Left kidney (tissue), 2 donors: ENCODE data around the gene LTN1. TPM values are rescaled to one million over a fixed set of nuclear protein-coding genes. Genes with fewer than 3 reads are reported as not detected.

ENCODE experiments used
- DNase-seq: peaks from one replicate; pipeline ENCODE4 v3.0.0-alpha.2; 2013
- polyA plus RNA-seq: library from polyadenylated mRNA; unstranded; fragments of 120-200 nt; gene quantifications from one replicate; pipeline ENCODE4 v1.2.1, GENCODE V29; 2013; ENCODE audit not compliant: insufficient read length

Gene LTN1
- polyA plus RNA-seq, 1 donor, result 44.0 TPM

DNA sequence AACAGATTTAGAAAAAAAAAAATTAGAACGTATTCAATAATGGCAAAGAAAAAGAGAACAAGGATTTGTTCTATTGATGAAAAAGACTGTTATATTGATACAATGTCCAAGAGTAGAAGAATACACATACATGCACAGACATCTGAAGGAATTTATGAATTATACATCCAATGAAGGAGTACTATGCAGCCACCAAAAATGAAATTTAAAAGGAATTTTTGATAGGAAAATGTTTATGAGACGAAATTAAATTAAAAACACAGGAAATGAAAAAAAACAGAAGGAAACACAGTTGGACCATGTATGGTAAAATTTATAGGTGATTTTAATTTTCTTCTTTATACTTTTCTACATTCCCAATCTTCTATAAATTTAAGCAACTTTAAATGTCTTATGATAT, 110.3 kb downstream of the LTN1 start:
- no peak for DNase-seq

Other genes with a start within 250 kb of the LTN1 start
- gene RWDD2B, start 26.5 kb upstream of the LTN1 start, polyA plus RNA-seq, result 25.2 TPM
- 72.0 TPM for gene USP16, start 31.8 kb upstream of the LTN1 start, polyA plus RNA-seq
- 312 TPM for gene CCT8, start 80.8 kb upstream of the LTN1 start, polyA plus RNA-seq
- gene MAP3K7CL, start 137.8 kb upstream of the LTN1 start, polyA plus RNA-seq, result 9.6 TPM